Stimulated activated CD8-positive, alpha-beta memory T cell treated with anti-CD3 and anti-CD28 coated beads, Interleukin-15, amount 100 ng/mL, for 4 hours (primary cell): ENCODE results near the gene CREB5.
"Not testable (repeated sequence)": the region's sequence is repeated elsewhere in the genome, so short reads cannot be mapped to it uniquely, and the experiment has no call there.

Experiments used
- DNase-seq, 2 donors: peaks; one replicate each; pipeline ENCODE4 v3.0.0-alpha.2; 2020; ENCODE audit warnings: low read depth in 2 of 2

CREB5 gene

DNA sequence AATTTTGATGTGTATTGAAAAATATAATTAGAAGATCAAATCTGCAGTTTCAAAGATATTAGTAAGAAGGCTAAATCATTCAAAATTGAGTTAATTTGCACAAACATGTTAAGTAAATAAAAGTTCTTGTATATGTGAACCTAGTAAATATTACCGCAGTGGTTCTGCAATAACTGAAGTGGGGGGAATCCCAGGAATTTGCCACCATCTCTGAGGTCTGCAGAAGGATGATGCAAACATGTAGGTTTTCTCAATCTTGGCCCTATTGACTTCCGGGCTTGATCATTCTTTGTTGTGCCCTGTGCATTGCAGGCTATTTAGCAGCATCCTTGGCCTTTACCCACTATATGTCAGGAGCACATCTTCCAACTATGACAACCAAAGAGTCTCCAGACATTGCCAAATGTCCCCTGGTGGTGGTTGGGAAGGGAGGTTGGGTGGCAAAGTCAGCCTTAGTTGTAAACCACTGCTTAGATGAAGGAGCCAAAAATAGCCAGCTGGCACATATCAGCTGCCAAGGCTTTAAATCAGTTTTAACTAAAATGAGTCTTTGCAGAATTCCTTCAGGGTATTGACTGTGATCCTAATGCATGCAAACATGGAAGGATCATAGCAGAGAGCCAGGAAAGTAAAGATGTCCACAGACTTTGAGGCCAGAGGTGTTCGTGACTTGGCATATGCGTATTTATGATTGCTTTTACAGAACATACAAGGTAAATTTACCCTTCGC is 399.5 kb downstream of the CREB5 start:
- no peak for DNase-seq

DNA sequence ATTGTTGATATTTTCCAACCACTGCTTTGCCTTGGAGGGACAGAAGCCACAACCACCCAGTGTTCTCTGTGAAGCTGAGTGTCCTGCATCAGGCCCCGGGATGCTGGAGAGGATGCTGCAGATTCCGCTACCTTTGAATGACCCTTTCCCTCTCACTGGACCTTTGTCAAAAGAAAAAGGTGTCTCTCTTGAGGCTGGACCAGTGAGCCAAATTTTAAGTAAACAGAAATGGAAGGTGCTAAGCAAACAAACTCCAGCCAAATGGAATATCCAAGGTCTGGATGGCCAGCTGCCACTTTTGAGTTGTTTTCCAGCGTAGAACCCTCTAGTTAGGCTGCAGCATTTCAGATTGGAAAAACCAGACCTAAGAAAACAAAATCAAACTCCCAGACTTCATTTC is 400.3 kb downstream of the CREB5 start:
- DNase-seq = no peak

DNA sequence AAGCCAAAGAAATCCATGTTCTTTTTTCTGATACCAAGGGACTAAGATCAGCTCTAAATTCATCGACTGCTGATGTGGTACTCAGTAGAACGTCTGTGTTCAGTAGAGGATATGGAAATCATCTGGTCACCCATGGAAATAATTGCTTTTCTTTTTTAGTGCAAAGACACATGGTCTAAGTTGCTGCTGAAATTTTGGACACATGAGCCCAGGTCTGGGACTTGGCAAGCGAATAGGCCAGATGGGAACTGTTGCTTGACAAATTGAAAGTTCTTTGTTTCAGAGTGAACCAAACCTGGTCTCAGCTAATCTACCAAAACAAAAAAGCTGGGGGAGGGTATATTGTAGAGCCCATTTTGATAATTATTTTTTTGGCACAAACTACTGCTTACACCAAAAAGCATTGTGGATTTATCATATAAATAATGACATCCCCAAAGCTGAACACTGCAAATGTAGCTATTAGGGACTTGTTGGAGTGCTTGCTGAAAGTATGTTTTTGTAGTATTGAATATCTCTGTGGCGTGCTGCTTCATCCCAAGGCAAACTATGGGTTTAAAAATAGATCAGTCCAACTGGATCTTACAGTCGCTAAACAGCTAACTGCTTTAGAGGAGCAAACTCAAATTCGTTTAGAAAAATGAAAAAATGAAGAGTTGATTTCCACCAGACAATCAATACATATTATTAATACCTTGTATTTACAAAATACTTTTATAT is 401.1 kb downstream of the CREB5 start:
- DNase-seq = no peak

DNA sequence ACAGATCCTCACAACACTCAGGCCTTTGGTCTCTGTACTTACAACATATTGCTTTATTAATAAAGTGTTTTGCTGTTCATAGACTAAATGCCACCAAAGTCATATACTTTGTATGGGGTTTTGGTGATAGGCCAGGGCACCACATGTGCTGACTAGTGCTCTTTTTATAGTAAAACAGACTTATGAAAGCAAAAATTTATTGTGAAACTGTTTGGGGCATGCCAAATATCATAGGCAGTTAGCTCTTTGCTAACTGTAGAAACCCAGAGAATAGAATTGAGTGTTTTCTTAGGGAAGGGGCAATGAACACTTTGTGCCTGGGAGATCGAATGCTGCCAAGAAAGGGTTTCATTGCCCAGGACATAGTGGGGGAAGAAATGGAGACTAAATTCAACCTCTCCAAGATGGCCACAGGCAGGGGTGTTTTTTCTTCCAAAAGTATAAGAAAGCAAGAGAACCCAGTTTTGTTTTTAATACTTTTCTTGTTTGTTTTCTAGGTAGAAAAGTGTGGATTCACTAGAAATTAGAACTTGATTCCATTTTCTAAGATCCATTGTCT is 403.1 kb downstream of the CREB5 start:
- DNase-seq = no peak

DNA sequence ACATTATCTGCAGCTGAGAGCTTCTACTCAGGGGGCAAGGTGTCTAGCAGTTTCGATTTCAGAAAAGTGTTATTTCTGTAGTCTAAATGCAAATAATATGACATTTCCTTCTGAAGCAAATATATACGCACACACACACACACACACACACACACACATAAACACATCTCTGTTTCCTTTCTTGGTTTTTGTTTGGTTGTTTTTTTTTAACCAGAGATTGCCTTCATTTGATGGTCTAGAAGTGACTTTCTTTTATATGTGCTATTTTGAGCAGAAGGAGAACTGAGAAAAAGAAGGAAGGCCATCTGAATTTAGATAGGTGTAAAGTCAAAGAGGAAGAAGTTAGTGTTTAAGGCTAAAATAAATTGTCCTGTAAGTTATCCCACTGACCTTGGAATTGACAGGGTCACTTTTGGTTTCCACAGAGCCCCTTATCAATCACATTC is 403.6 kb downstream of the CREB5 start:
- DNase-seq = no peak

- no peak for DNase-seq
Observed at GRCh38 chr7:28818996-28819395, 406.7 kb downstream of the CREB5 start.

GRCh38 chr7:28823582-28823981 is 411.3 kb downstream of the CREB5 start:
- no peak for DNase-seq

DNA sequence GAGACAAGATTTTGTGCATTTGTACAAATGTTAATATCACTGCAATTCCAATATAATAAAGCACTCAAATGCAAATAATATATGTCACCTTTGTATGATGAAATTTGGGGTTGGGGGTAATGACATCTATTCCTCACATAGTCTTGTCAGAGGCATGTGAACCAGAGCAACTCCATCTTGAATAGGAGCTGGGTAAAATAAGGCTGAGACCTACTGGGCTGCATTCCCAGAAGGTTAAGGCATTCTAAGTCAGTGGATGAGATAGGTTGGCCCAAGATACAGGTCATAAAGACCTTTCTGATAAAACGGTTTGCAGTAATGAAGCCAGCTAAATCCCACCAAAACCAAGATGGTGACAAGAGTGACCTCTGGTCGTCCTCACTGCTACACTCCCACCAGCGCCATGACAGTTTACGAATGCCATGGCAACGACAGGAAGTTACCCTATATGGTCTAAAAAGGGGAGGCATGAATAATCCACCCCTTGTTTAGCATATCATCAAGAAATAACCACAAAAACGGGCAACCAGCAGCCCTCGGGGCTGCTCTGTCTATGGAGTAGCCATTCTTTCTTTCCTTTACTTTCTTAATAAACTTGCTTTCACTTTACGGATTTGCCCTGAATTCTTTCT is 413.6 kb downstream of the CREB5 start:
- DNase-seq = not testable (repeated sequence)

DNA sequence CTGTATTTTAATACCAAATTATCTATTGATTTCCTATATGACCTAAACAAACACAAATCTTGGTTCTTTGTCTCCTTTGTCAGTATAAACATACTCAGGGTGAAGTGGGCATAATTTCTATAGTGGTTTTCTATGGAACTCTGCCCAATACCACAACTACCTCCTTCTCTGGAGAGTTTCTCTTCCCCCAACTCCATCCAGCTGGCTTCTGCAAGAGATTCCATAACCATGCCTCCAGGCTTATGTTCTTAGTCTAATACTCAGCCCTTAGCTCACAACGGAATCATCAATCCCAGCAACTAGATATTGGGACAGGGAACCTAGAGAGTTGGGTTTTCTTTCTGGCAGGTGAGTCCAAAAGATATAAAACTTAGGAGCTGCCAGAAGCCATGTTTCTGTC is 418.5 kb downstream of the CREB5 start:
- no peak for DNase-seq

DNA sequence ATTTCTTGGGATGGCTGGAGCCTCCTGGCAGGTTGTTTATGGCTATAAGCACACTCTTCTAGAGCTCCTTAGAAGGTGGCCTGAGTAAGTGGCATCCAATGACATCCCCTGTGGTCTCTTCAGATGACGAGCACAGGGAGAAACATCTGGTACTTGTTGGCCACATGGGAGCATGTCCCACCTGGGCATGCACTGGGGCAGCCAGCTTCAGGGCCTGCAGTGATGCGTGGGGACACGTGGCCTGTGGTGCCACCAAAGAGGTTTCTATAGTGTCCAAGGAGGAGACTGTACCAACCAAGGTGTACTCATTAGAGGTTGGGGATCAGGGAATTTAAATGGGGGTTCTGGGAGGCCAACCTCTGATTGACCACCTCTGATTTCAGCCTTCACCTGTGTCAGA is 420.4 kb downstream of the CREB5 start:
- no peak for DNase-seq

DNA sequence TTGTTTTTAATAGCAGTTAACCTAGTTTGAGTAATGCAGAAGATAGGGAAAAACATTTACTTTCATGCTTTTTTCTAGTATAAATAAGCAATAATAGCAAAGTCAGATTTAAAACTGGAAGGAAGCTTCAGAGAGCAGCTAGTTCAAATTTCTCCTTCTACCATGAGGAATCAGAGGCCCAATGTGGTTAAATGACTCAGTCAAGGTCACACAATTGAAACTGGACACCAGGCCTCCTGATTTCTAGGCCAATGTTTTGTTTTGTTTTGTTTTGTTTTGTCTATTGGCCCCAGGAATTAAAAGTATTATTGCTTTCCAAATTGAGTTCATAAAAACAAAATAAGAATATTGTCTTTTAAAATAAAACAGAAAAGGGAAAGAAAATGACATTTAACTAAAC is 423.5 kb downstream of the CREB5 start:
- no peak for DNase-seq

GRCh38 chr7:28836716-28837115 is 424.4 kb downstream of the CREB5 start:
- no peak for DNase-seq

DNA sequence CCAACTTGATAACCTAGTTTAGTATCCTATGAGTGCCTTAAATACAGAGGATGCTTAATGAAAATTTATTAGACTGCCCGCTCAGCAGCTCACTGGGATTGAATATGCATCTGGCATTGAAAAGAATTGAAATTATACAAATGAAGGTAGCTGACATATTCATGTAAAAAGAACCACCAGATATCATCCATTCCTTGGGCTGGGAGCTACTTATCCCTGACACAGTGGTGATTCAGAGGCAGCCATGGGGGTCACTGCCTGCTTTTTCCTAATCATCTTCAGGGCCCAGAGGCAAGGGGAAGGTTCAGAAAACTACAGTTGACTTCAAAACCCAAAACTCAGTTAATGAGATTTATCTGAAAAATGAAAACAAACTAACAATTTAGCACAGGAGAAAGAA is 424.9 kb downstream of the CREB5 start:
- DNase-seq = no peak

DNA sequence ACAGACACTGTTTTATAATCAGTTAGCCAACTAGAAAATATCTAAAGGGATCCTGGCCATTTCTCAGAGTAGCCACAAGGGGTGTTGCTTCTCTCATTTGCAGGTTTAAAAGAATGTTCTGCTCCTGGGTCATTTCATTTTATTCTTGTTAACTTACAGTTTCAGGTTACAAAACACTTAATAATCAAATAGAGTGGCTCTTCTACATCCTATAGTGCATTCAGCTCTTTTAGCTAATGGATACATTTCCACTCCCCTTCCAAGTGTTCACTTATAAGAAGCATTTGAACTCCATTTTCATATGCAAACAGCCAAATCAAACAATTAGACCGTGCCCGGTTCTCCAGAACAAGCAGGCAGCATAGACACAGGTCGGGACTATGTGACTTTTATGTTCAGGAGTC is 428.3 kb downstream of the CREB5 start:
- no peak for DNase-seq

- DNase-seq = no peak
Observed at GRCh38 chr7:28841766-28842165, 429.4 kb downstream of the CREB5 start.

- no peak for DNase-seq
Observed at GRCh38 chr7:28842769-28843295, 430.5 kb downstream of the CREB5 start.

DNA sequence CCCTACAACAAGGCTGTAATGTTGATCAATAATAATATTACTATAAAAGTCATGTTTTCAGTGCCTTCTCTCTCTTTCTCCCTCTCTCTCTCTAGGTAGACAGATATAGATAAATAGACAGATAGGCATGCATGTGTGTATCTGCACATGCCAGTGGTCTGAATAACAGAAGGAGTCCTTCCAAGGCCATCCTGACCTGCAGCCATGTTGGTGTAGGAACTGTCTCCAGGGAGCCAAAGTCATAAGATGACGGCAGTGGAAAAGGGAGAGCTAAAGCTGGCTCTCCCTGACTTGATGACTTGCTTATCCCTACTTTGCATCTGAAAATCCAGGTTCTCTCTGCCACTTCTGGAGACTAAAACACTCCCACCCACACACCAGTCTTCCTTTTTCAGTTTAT is 432.8 kb downstream of the CREB5 start:
- no peak for DNase-seq

DNA sequence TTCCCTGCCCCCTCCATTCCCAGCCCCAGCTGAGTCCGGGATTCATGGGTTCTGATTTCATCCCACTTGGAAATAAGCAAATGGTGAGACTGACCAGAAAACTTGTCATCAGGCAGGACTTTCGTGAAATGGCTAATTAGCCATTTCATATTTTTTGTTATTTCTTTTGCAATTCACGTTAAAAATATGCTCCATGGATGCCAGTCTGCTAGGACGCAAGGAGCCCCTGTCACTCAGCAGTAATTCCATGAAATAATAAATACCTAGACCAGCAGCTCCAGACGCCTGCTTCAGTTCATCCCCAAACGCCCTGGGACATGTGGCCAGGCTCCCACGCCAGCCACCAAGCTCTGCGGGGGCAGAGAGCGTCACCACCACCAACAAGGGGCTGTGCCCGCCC is 434.9 kb downstream of the CREB5 start:
- no peak for DNase-seq

DNA sequence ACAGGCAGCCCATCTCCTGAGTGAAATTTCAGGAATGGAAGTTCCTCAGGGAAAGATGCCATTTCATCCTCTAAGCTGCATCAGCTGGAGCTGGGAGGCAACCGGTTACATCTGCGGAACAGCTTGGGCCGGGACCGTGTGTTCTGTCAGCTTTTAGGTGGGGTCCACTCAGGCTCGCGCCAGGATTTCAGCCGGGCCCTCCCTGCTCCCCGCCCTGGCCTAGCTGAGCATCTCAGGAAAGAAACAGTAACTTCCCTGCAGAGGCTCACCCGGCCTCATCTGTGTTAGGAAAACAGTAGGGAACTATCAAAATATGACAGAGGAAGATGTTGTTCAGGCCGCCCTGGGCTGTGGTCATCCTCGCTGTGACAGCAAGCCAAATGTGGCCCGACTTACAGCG is 435.4 kb downstream of the CREB5 start:
- DNase-seq = no peak

- no peak for DNase-seq
Observed at GRCh38 chr7:28848906-28849305, 436.6 kb downstream of the CREB5 start.

DNA sequence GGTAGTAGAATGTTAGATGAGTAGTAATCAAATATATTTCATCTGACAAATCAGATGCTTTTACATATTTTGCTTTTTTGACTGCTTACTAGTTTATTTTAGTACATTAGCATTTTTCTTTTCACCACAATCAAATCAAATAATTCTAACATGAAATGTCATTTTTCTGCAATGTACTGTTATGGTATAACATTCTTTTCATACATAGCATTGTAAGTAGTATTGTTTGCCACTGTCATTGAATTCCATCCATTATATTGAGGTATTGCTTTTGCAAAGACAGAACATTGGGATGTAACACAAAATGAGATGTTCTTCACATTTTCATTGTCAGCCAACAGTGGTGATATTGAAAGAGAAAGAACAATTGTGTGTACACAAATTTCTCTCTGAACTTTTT is 438.4 kb downstream of the CREB5 start:
- no peak for DNase-seq

GRCh38 chr7:28853150-28853549 is 440.8 kb downstream of the CREB5 start:
- DNase-seq = no peak
